SH-SY5Y (cell line): Measurements from ENCODE around the gene BLVRB.

Experiments used
- GATA2 ChIP-seq: IDR thresholded peaks from 2 replicates; pipeline ENCODE4 v1.6.1; 2011; ENCODE audit warnings: mild to moderate bottlenecking, low read depth, low read length
- GATA3 ChIP-seq: IDR thresholded peaks from 2 replicates; pipeline ENCODE4 v1.6.1; 2011; ENCODE audit warnings: low read depth, mild to moderate bottlenecking, low read length, moderate library complexity

- TF ChIP-seq GATA2: no peak
- no peak for TF ChIP-seq GATA3
Measured at GRCh38 chr19:40511487-40511886, 45.9 kb upstream of the BLVRB start.
